ENCODE results near the gene FOXN1. TPM values are rescaled to one million over a fixed set of nuclear protein-coding genes. Genes with fewer than 3 reads are reported as not detected.

FOXN1 gene
- total and polyA plus RNA-seq, 2 of the 4 experiments (the other 2 are of a cell fraction), result not detected

DNA sequence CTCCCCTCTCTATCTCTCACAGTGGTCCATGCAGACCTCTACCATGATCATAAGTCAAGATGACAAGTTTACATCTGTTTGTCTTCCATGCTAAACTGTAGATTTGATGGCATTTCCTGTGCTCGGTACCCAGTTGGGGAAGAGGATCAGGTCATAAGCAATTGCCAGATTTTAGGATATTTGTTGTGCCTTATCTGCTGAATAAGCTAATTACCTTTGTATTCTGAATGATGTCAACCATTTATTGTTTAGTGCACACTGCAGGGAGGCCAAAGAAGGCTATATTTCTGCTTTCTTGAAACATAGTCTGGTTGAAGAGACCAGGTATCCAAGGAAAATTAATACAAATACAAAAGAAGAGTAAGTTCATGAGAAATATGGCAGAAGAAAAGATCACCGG, 76.4 kb downstream of the FOXN1 start:
- Histone ChIP-seq H2BK5ac (ENCODE audit: low read depth, low read length, poor library complexity, severe bottlenecking) (no peak overlapping the region), H3K4ac (ENCODE audit: low read depth, low read length) (no peak overlapping the region), H2BK20ac (ENCODE audit: low read depth, low read length) (no peak overlapping the region), H3K27me3 (ENCODE audit: control insufficient read depth, insufficient read depth, low read length) (no peaks in the 10 kb centered on the region), H2AK5ac (ENCODE audit: low read depth, low read length) (no peak overlapping the region), H3K9me3 (ENCODE audit: control insufficient read depth, insufficient read depth, low read length) (no peaks in the 10 kb centered on the region), H3K9me1 (ENCODE audit: insufficient read depth, low read length) (no peaks in the 10 kb centered on the region), H3K56ac (ENCODE audit: extremely low read depth, insufficient read depth, low read length) (no peak overlapping the region), H4K91ac (ENCODE audit: insufficient read depth, low read depth, low read length) (no peak overlapping the region), H4K8ac (ENCODE audit: low read depth in 2 of 2, low read length in 2 of 2) (no peak overlapping the region), H3K23ac (ENCODE audit: low read depth, low read length) (no peak overlapping the region), H2AFZ (replicated peaks; ENCODE audit: low read length, poor library complexity) (no peak overlapping the region), H2AK9ac (replicated peaks; ENCODE audit: low read depth, low read length, poor library complexity) (no peak overlapping the region), H4K5ac (ENCODE audit: low read depth, low read length) (no peak overlapping the region), H3K18ac (ENCODE audit: low read depth, low read length) (no peak overlapping the region), H3K4me3 (ENCODE audit: insufficient read depth, low read depth, low read length) (no peak overlapping the region), H4K20me1 (ENCODE audit: insufficient read depth, low read length) (no peaks in the 10 kb centered on the region), H3K9ac (ENCODE audit: low read depth, low read length) (no peak overlapping the region), H3K14ac (replicated peaks; ENCODE audit: low read depth, low read length) (no peak overlapping the region), H2BK120ac (ENCODE audit: low read depth, low read length) (no peak overlapping the region), H3K79me1 (ENCODE audit: low read depth in 1 of 2, low read length in 2 of 2) (peaks cover 3 to 10% of the 10 kb centered on the region in 2 experiments; a peak in 3 of 4 replicates), H3K4me2 (ENCODE audit: low read depth, low read length) (no peak overlapping the region), H2BK15ac (ENCODE audit: low read depth, low read length) (no peak overlapping the region), H3K36me3 (ENCODE audit: control insufficient read depth, insufficient read depth, low read length) (peaks cover 31% of the 10 kb centered on the region), H3K4me1 (ENCODE audit: control insufficient read depth, insufficient read depth, low read length) (no peaks in the 10 kb centered on the region), H3K27ac (ENCODE audit: insufficient read depth, low read length) (no peak overlapping the region)
- BruUV-seq (replicated peaks), result no TSS peak
- ChIA-PET POLR2A (ENCODE audit: unreplicated experiment) (no interaction called here), CTCF (no interaction called here)
- intact Hi-C loops (cut with micrococcal nuclease), result no loop called here
- dilution Hi-C loops (cut with HindIII; ENCODE audit: low sequenced_read_pairs, unreplicated experiment), result no loop called here
- no peak for TF ChIP-seq CEBPB (IDR thresholded peaks at IDR 0.05; ENCODE audit: low read depth, low read length)
- TF ChIP-seq MAFK (IDR thresholded peaks at IDR 0.05; ENCODE audit: low read depth, low read length), result peak; percentile 54
- no peak for TF ChIP-seq RAD21 (IDR thresholded peaks at IDR 0.05; ENCODE audit: low read length)
- no peak for TF ChIP-seq SMC3 (IDR thresholded peaks at IDR 0.05; ENCODE audit: low read depth, low read length)
- no peak for ATAC-seq (ENCODE audit: low read depth)
- no CpG with 5 or more reads among the region's 2 CpGs for WGBS, 2 experiments (ENCODE audit: extremely low coverage in 2 of 2, insufficient read length in 1 of 2)
- in situ Hi-C loops (cut with MboI; ENCODE audit: low sequenced_read_pairs), result no loop called here
- DNase-seq, result no peak
